ENCODE results near the gene MEGF10. TPM values are rescaled to one million over a fixed set of nuclear protein-coding genes. Genes with fewer than 3 reads are reported as not detected.

Gene MEGF10
- total RNA-seq, 1 donor = under 0.01 TPM

DNA sequence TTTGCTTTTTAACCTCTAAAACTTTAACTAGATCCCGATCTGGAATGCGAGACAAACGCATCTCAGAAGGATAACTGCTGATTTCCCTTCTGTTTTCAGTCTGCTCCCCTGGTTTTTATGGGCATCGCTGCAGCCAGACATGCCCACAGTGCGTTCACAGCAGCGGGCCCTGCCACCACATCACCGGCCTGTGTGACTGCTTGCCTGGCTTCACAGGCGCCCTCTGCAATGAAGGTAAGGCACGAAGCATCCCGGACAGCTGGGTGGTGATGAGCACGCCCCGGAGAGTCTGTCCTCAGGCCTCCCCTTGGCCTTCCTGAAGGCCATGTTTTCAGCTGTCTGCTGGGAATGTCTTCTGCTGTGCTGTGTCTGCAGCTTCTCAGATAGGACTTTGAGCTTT, 144.0 kb downstream of the MEGF10 start:
- H3K4me1 ChIP-seq (ENCODE audit: insufficient read depth, low read length) = no peaks in the 10 kb centered on the region

DNA sequence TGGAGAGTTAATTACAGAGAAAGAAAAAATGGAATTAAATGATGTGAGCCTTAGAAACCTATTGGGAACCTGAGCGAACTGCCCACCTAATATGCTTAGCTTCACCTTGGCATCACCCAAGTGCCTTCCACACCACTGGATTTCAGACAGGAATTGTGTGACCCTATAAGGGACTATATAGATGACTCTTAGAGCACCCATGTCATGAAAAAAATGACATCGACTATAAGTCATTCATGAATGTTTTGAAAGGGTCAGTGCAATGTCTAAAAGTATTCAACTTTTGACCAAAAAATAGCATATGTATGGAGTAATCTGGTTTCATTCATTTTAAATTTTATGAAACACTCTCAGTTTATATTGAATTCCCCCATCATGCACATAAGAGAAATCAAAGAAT, 145.2 kb downstream of the MEGF10 start:
- Histone ChIP-seq H3K27me3 (ENCODE audit: insufficient read depth, low read length) (no peaks in the 10 kb centered on the region), H3K4me3 (ENCODE audit: low read length) (no peak overlapping the region), H3K4me1 (ENCODE audit: insufficient read depth, low read length) (no peaks in the 10 kb centered on the region), H3K9me3 (ENCODE audit: low read depth, low read length) (no peaks in the 10 kb centered on the region)

More for the DNA sequence above, 144.0 kb downstream of the MEGF10 start:
- Histone ChIP-seq H3K9me3 (ENCODE audit: low read depth, low read length) (no peaks in the 10 kb centered on the region), H3K4me3 (ENCODE audit: low read length) (no peak overlapping the region), H3K27me3 (ENCODE audit: insufficient read depth, low read length) (no peaks in the 10 kb centered on the region)

DNA sequence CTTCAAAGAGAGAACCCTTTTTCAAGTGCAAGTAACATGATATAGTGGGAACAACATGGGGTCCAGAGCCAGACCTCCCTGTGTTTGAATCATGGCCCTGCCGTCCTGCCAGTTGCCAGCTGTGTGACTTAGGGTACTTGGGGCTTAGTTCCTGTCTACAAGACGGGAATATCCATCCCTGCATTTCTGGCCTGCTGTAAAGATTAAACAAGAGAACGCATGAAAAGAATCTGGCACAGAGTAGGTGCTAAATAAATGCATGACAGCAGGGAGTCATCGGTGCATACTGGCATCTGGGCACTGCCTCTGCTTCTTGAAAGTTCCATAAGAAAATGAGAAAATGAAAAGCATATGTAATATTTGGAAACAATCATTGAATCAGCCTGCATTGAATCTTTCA, 149.0 kb downstream of the MEGF10 start:
- H3K4me1 ChIP-seq (ENCODE audit: insufficient read depth, low read length) = no peaks in the 10 kb centered on the region
- H3K27me3 ChIP-seq (ENCODE audit: insufficient read depth, low read length) = no peaks in the 10 kb centered on the region
- H3K4me3 ChIP-seq (ENCODE audit: low read length) = no peak overlapping the region
- no peaks in the 10 kb centered on the region for H3K9me3 ChIP-seq (ENCODE audit: low read depth, low read length)

DNA sequence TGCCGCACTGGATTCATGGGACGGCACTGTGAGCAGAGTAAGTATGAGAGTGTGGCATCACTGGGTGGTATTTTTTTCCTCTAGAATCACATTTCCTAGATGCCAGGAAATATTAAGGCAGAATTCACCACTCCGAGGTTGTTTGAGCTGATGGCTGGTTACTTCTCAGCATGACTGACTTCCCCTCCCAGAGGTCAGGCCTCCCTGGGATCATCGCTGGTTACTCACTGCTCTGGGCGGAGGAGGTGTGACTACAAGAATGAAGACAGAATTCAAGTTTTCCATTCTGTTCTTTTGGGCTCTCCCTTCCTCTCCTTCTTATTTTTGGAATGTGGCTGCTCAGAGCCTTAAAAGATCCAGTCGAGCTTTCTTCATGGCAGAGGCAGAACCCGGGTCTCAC, 150.2 kb downstream of the MEGF10 start:
- Histone ChIP-seq H3K27me3 (ENCODE audit: insufficient read depth, low read length) (no peaks in the 10 kb centered on the region), H3K9me3 (ENCODE audit: low read depth, low read length) (no peaks in the 10 kb centered on the region), H3K4me3 (ENCODE audit: low read length) (no peak overlapping the region), H3K4me1 (ENCODE audit: insufficient read depth, low read length) (no peaks in the 10 kb centered on the region)

DNA sequence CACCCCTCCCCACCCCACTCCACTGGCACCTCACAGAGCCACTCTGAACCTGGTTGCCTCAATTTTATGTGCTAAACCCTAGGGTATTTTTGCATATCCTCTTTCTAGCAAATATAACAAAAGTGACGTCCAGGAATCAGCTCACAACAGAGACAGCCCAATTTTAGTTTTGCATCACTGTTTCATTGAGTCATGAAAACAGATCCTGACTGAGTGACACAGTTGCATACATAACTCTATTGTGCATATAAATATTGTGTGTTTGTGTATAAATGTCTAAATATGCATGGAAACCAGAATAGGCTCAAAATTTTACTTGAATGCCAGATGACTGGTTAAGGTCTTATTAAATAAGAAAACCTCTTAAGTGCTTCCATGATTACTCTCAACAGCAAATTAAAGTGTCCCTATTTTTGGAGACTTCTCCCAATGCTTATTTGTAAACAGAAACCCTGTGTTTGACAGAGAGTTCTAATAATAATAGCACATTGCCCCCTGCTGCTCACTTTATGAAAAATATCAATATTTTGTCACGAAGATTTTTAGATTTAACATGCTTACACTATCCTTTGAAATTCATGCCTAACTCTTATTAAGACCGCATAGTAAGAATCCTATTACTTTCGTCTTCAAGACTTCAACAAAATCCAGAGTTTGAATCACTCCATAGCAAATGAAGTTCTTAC, 151.3 kb downstream of the MEGF10 start:
- no peaks in the 10 kb centered on the region for H3K4me1 ChIP-seq (ENCODE audit: insufficient read depth, low read length)
- H3K9me3 ChIP-seq (ENCODE audit: low read depth, low read length) = no peaks in the 10 kb centered on the region
- H3K4me3 ChIP-seq (ENCODE audit: low read length) = no peak overlapping the region
- H3K27me3 ChIP-seq (ENCODE audit: insufficient read depth, low read length) = no peaks in the 10 kb centered on the region

DNA sequence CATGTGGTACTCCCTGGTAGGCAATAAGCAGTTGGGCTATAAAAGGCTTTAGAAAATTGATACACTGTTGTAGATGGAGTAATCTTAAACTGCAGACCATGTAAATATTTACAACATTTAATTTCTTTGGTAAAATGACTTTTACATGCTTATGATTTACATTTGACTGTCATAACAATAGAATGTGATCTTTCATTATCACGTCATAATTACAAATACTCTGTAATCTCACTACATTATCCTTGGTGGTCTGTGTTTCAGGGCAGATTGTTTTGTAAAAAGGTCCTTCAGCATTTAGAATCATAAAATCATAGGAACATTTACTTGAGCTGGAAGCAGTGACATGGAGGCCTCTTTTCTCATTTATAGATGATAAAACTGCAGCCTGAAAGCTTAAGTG, 153.6 kb downstream of the MEGF10 start:
- Histone ChIP-seq H3K4me3 (ENCODE audit: low read length) (no peak overlapping the region), H3K27me3 (ENCODE audit: insufficient read depth, low read length) (no peaks in the 10 kb centered on the region), H3K9me3 (ENCODE audit: low read depth, low read length) (no peaks in the 10 kb centered on the region), H3K4me1 (ENCODE audit: insufficient read depth, low read length) (no peaks in the 10 kb centered on the region)

DNA sequence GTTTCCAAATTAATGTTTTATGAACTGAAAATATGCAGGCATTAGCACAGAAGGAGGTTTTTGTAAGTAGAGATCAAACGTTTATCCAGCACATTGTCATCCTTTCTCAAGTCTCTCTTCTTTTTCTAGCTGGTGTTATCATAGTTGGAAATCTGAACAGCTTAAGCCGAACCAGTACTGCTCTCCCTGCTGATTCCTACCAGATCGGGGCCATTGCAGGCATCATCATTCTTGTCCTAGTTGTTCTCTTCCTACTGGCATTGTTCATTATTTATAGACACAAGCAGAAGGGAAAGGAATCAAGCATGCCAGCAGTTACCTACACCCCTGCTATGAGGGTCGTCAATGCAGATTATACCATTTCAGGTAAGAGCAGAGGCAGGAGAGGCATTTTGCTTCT, 154.7 kb downstream of the MEGF10 start:
- H3K4me1 ChIP-seq (ENCODE audit: insufficient read depth, low read length) = no peaks in the 10 kb centered on the region
- no peaks in the 10 kb centered on the region for H3K9me3 ChIP-seq (ENCODE audit: low read depth, low read length)
- H3K27me3 ChIP-seq (ENCODE audit: insufficient read depth, low read length) = no peaks in the 10 kb centered on the region
- no peak overlapping the region for H3K4me3 ChIP-seq (ENCODE audit: low read length)

DNA sequence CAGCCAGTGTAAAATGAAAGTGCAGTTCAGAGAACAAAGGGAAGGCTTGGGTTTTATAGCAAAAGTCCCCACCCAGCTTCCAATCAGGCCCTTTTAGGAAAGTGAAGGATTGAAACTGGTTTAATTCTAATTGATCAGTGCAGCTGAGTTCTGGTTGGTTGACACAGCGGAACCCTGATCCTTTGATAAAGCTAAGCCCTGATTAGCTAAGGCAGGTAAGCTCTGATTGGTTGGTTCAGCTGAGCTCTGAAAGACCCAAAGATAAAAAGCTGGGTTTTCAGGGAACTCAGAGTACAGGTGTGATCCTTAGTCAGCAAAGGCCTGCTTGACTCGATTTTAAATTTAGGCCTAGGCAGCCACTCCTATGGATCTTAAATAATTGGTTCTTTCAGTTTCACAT, 156.0 kb downstream of the MEGF10 start:
- H3K9me3 ChIP-seq (ENCODE audit: low read depth, low read length) = no peaks in the 10 kb centered on the region
- H3K27me3 ChIP-seq (ENCODE audit: insufficient read depth, low read length) = no peaks in the 10 kb centered on the region
- no peaks in the 10 kb centered on the region for H3K4me1 ChIP-seq (ENCODE audit: insufficient read depth, low read length)
- H3K4me3 ChIP-seq (ENCODE audit: low read length) = no peak overlapping the region

DNA sequence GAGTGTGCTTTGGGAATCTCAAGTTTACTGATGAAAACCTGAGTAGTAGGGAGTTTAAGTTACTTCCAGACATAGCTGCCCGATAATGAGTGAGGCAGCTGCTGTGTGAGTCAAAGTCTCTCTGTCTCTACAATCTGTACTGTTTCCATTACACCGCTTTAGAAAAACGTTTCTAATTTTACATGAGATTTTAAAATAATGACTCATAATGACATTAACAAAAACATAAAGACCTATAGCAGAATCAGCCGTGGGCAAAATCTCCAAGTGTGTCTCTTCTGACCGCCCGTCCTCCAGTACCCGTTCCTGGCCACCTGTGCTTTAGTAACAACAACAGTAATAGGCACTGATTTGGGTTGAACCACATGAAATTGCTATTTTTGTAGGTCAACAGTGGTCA, 157.2 kb downstream of the MEGF10 start:
- H3K27me3 ChIP-seq (ENCODE audit: insufficient read depth, low read length) = no peaks in the 10 kb centered on the region
- H3K4me3 ChIP-seq (ENCODE audit: low read length) = no peak overlapping the region
- H3K9me3 ChIP-seq (ENCODE audit: low read depth, low read length) = no peaks in the 10 kb centered on the region
- H3K4me1 ChIP-seq (ENCODE audit: insufficient read depth, low read length) = no peaks in the 10 kb centered on the region

DNA sequence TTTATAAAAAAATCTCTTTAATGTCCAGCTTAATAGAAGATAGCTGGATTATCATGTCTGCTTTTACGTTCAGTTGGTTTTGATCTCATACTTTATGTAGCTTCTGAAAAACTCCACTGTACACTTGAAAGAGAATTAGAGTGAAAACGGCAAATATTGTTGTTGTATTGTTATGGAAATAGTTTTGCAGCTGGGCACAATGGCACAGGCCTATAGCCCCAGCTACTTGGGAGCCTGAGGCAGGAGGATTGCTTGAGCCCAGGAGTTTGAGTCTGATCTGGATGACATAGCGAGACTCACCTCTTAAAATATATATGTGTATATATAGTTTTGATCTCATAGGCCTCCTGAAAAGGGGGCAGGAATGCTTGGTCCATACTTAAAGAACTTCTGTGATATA, 159.4 kb downstream of the MEGF10 start:
- Histone ChIP-seq H3K27me3 (ENCODE audit: insufficient read depth, low read length) (no peaks in the 10 kb centered on the region), H3K9me3 (ENCODE audit: low read depth, low read length) (no peaks in the 10 kb centered on the region), H3K4me3 (ENCODE audit: low read length) (no peak overlapping the region), H3K4me1 (ENCODE audit: insufficient read depth, low read length) (no peaks in the 10 kb centered on the region)

DNA sequence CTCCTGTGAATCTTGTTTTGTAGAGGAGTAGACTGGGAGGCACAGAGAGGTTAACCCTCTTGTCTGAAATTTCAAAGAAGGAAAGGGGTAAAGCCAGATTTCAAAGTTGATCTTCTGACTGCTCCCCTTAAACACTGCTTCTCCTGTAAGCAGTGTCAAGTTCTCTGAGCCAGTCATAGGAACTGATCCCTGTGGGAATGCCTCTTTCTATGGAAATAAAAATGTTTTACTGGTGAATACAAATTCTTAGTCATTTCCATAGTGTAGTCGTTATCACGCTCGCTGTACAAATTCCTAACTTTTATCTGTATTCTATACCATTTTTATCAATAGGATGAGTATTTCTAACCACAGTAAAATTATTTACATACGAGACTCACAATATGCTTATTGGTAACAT, 160.5 kb downstream of the MEGF10 start:
- no peaks in the 10 kb centered on the region for H3K9me3 ChIP-seq (ENCODE audit: low read depth, low read length)
- H3K27me3 ChIP-seq (ENCODE audit: insufficient read depth, low read length) = no peaks in the 10 kb centered on the region
- no peaks in the 10 kb centered on the region for H3K4me1 ChIP-seq (ENCODE audit: insufficient read depth, low read length)
- H3K4me3 ChIP-seq (ENCODE audit: low read length) = no peak overlapping the region

DNA sequence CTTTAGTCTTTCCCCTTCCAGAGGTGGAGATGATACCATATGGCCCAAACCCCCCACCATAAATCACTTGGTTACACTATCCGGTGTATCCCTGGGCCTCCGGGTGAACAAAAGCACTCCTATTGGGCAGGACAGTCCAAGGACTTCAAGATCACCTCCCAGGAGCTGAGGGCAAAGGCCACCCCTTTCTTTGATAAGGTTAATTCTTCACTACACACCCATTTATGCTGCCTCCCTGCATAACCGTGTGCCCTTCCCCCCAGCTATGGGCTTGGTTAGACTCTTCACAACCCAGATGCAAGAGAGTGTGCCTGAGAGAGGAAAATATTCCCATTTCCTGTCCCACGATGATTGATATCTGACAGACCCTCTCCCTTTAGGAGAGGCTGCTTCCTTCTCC, 162.0 kb downstream of the MEGF10 start:
- H3K4me1 ChIP-seq (ENCODE audit: insufficient read depth, low read length) = no peaks in the 10 kb centered on the region
- no peaks in the 10 kb centered on the region for H3K27me3 ChIP-seq (ENCODE audit: insufficient read depth, low read length)
- H3K4me3 ChIP-seq (ENCODE audit: low read length) = no peak overlapping the region
- H3K9me3 ChIP-seq (ENCODE audit: low read depth, low read length) = no peaks in the 10 kb centered on the region

DNA sequence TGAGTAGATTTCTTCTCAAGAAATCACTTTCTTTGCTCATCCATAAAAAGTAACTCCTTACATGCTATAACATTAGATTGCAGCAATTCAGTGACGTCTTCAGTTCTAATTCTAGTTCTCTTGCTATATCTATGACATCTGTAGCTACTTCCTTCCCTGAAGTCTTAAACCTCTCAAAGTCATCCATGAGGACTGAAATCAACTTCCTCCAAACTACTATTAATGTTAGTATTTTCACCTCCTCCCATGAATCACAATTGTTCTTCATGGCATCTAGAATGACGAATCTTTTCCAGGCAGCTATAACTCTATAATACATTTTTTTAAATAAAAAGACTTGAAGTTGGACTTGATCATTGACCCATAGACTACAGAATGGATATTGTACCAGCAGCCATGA, 180.6 kb downstream of the MEGF10 start:
- Histone ChIP-seq H3K9me3 (ENCODE audit: low read depth, low read length) (no peaks in the 10 kb centered on the region), H3K4me1 (ENCODE audit: insufficient read depth, low read length) (no peaks in the 10 kb centered on the region), H3K4me3 (ENCODE audit: low read length) (no peak overlapping the region), H3K27me3 (ENCODE audit: insufficient read depth, low read length) (peaks cover 7% of the 10 kb centered on the region)

DNA sequence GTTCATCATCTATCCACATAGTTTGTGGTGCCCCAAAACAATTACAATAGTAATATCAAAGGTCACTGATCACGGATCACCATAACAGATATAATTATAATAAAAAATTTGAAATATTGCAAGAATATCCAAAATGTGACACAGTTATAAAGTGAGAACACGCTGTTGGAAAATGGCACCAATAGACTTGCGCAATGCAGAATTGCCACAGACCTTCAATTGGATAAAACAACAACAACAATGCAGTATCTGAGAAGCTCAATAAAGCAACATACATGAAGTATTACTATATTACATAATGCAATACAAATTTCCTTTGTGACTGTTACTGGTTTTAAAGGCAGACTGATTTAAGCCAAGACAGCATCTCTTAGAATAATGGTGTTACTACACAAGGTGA, 182.1 kb downstream of the MEGF10 start:
- H3K9me3 ChIP-seq (ENCODE audit: low read depth, low read length) = no peaks in the 10 kb centered on the region
- peaks cover 7% of the 10 kb centered on the region for H3K27me3 ChIP-seq (ENCODE audit: insufficient read depth, low read length)
- no peak overlapping the region for H3K4me3 ChIP-seq (ENCODE audit: low read length)
- no peaks in the 10 kb centered on the region for H3K4me1 ChIP-seq (ENCODE audit: insufficient read depth, low read length)

DNA sequence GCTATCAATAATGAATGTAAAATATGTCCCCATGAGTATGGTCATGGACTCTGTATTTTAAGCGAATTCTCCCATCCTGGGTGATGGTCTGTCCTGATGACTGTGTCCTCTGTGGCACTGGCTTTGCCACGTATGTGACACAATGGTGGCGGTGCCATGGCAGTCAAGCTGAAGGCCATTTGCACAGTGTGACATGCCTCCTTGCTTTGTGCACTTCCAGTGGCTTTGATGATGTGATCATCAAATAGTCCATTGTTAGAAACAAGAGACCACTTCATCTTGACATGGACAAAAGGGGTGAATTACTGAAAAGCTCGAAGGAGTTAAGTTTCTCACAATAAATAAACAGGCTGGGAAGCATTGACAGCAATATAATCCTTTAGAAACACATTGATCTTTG, 195.9 kb downstream of the MEGF10 start:
- Histone ChIP-seq H3K4me1 (ENCODE audit: insufficient read depth, low read length) (no peaks in the 10 kb centered on the region), H3K9me3 (ENCODE audit: low read depth, low read length) (no peaks in the 10 kb centered on the region), H3K27me3 (ENCODE audit: insufficient read depth, low read length) (no peaks in the 10 kb centered on the region), H3K4me3 (ENCODE audit: low read length) (no peak overlapping the region)

DNA sequence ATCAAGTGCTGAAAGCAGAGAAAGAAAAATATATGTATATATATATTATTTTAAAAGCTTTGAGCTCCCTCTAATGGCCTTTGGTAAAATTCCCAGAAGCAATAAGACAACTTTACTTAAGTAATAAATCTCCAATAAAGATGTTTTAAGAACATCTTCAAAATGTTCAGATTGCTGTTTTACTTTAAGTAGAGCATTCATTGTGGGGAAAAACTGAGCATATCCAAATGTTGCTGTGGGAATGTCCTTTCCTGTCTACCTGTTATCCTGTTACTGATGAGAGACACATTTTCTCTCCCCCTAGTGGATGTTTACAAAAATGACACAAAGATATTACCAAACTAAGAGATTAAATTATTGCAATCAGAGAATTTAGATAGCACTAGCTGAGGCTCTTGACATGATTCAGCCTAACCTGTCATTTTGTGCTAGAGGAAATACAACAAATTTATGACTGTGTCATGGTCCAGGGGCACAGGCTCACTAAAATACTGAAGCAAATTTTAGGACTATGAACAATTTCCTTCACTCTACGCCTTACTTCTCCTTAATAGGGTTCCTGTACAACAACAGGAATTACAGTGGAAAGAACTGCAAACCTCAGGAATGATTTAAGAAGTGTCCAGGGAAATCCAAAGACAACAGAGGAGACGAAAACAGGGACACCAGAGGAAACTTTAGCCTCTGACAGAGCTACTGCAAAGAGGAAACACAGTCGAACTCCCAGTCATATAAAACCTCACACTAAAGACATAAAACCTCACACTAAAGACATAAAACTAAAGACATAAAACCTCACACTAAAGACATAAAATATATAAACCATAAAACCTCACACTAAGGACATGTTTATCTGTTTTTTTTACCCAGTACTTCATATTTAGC, 202.5 kb downstream of the MEGF10 start:
- Histone ChIP-seq H3K27me3 (ENCODE audit: insufficient read depth, low read length) (peaks cover 3% of the 10 kb centered on the region), H3K4me3 (ENCODE audit: low read length) (no peak overlapping the region), H3K9me3 (ENCODE audit: low read depth, low read length) (no peaks in the 10 kb centered on the region), H3K4me1 (ENCODE audit: insufficient read depth, low read length) (no peaks in the 10 kb centered on the region)
